GM21390 (cell line): ENCODE measurements around the gene PDE3B.

Experiments
- ATAC-seq: cut with Tn5 transposase; IDR thresholded peaks from one replicate; pipeline ENCODE4 v1.9.1; 2021; ENCODE audit not compliant: unreplicated experiment

PDE3B gene

GRCh38 chr11:14908214-14908880 lies 264.7 kb downstream of the PDE3B start:
- peak; percentile 23 for ATAC-seq

- no peak for ATAC-seq
These were observed 270.9 kb downstream of the PDE3B start for GRCh38 chr11:14914536-14914935.

- ATAC-seq = no peak
These were observed 272.8 kb downstream of the PDE3B start for GRCh38 chr11:14916403-14916802.
